GM18861 (cell line): ENCODE data around the gene NEURL1B.

ENCODE experiments used
- ATAC-seq: cut with Tn5 transposase; IDR thresholded peaks from one replicate; pipeline ENCODE4 v1.9.1; 2021; ENCODE audit not compliant: unreplicated experiment

Gene NEURL1B

DNA sequence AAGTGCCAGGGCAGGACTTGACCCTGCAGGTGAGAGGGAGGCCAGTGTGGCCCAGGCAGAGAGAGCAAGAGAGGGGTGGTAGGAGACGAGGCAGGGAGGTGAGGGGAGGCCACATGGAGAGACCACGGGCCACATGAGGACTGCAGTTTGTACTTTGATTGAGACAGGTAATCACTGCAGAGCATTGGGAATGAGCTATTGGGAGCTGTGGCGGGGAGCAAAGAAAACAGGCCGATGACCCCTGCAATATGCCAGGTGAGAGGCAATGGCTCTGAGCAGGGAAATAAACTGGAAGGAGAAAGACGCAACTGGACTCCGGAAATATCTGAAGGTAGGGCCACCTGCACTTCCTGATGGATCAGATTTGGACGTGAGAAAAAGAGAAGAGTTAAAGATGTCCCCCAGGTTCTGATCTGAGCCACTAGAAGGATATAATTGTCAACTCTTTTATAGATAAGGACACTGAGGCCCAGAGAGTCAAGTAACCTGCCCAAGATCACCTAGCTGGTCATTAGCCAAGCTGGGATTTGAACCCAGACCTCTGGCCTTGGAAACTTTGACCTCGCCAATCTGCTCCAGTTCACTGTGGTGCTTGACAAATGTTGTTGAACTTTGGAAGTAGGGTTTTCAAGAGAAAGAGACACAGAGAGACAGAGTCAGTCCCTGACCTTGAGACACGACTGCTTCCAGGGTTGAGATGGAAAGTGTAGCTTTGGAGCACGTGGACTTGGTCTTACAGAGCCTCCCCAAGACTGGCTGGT lies 87.6 kb downstream of the NEURL1B start:
- no peak for ATAC-seq

DNA sequence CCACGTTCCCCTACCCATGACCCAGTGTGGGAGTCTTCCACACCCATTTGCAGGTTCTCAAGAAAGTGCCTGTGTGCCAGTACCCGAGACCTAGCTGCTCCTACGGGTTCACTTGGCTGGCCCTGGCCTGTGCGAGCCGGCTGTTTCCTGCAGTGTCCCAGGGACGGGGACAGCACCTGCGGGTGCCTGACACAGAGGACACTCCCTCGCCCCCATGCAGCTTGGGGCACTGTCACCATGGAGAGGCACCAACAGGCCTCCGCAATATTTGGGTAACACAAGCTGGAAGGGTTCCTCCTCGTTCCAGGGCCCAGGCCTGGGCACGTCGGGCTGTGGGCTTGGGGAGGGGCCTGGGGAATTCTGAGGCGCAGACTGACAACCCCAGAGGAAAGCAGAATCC lies 88.5 kb downstream of the NEURL1B start:
- ATAC-seq, result no peak

DNA sequence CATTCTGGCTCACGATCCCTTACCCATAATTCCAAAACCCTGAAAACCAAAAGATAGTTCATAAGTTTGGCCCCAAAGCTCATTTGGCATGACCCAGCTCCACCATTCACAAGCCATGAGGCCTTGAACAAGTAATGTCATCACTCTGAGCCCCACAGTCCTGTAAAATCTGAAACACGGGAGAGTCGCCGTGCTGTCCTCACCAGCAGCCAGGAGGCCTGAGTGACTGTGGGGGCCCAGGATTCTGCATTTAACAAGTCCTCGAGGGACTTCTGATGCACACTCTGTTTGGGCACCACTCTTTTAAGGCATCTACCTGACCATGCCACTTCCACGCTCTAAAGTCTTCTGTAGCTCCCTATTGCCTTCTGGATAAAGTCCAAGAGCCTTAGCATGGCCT lies 89.2 kb downstream of the NEURL1B start:
- no peak for ATAC-seq

DNA sequence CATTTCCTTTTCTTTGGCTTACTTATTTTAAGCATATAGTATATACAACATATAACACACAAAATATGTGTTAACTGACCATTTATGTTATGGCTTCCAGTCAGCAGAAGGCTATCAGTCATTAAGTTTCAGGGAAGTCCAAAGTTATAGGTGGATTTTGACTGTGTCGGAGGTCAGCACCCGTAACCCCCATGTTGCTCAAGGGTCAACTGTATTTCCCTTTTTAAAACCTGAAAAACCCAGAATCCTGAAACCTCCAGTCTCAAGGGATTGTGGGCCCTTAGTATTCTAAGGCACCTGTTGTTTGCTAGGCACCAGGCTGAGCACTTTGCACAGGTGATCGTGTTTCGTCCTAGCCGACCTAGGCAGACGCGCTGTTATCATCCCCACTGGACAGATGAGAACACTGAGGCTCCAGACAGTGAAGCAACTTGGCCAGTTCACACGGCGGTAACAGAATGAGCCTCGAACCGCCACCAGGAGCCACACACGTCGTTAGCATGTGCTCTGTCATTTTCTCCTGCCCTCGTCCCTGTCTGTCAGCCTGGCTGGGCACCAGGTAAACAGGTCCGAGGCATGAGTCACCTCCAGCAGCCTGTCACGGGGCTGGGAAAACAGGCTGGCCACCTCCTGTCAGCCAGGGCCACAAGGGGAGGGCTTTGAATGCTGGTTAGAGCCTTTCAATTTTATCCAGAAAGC lies 90.1 kb downstream of the NEURL1B start:
- no peak for ATAC-seq

DNA sequence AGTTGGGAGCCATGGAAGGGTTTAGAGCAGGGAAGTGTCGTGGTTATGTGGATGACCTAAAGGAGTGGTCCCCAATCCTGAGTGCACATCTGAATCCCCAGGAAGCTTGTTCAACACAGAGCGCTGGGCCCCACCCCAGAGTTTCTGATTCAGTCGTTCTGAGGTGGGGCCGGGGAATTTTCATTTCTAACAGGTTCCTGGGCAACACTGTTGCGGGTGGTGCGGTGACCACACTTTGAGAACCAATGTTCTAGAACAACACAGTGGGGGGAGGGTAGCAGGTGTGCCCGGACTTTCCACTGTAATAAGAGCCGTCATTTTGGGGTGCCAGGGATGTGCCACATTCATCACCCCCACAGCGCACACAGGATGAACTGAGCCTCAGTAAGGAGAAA lies 90.6 kb downstream of the NEURL1B start:
- ATAC-seq, result no peak

DNA sequence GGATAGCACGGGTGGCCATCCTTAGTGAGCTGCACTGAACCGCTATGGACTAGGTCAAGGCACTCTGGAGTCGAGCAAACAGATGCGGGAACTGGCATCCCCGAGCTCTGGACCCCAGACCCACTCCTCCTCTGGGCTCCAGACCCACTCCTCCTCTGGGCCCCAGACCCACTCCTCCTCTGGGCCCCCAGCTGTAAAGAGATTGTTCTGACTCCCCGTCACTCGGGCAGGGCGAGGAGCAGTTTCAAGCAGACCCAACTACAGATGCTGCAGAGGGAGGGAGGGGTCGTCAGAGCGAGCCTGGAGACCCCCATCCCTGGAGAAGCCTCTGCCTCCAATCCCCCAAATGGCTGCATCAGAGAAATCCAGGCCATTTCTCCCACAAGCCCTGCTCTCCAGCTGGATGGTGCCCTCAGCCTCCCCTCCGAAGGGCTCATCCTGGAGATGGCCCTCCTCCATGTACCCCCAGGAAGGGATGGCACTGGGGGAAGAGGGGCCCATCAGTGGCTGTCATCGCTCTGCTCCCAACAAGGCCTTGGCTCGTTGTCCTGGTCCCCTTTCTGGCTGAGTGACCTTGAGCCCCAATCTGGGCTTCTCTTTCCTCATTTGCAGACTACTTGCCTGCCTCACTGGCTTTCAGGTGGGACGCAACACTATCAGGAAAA lies 91.3 kb downstream of the NEURL1B start:
- ATAC-seq, result no peak

DNA sequence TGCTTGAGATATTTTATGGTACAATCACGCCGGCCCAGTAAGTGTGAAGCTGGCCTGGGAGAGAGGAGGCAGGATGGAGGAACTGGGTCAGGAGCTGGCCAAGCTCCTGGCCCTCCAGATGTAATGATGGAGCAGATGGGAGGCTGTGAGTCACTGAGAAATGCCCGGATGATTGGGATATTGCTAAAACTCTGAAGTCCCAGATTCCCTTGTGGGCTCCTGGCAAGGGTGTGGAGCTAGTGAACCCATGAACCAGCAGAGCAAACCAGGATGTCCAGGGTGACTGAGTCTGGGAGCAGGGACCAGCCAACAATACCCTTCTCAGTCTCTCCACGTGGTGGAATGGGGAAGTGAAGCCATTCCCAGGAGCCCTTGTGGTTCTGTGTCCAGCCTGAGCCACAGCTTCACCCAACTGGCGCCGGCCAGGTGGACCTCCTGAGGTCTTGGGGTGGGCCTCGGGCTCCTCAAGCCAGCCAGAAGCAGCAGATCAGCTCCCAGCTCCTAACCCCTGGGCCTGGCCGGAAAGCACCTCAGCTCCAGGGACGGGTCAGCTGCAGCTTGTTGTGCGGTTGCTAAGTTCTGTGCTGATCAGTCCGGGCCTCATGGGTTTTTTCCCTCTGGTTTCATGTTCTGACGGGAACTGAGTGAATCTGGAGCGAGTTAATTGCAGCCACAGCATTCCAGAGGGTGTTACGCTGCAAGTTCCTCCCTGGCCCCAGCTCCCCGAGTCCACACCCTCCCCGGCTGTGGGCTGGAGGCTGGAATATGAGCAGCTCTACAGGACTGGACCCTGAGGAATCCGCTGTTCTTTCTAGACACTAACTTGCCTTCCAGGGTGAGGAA lies 92.3 kb downstream of the NEURL1B start:
- ATAC-seq, result no peak

DNA sequence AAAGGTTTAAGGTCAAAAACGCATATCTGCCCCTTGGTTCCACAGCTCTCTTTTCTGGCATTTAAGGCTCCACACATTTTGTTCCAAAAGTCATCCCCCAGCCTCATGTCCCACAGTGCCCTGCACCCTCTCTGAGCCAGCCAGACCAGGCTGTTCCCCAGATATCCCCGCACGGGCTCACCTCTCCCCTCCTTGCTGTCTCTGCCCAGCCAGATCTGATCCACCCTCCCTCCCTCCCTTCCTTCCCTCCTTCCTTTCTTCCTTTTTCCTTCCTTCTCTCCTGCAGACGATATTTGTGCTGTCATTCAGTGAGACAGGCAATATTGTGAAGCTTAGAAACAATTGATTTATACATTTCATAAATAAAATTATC lies 92.9 kb downstream of the NEURL1B start:
- no peak for ATAC-seq

DNA sequence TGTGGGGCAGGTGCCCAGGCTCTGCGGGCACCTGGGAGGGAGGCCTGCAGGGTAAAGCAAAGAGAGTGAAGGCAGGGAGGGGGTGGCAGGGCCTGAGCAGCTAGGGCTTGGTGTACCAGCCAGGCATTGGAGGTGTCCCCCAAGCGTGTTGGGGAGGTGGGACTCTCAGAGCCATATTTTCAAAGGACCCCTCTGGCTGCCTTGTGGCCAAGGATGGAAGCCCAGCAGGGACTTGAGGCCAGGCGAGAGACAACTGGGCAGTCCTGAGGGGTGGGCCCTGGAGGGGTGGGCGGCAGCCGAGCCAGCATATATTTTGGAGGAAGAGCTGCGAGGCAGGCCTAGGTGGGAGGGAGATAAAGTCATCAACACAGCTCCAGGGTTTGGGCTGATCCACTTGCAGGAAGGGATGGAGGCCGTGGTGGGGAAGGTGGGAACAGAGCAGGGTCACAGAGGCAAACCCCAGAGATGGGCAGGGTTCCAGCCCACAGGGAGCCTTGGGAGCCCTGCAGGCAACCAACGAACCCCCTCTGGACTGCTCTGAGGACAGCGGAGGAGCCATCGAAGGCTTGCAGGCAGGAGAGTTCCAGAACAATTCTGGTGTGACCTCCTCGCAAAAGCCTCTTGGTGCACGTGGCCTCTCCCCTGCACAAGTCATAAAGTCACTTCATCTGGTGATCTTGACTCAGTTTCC lies 94.2 kb downstream of the NEURL1B start:
- ATAC-seq, result no peak

DNA sequence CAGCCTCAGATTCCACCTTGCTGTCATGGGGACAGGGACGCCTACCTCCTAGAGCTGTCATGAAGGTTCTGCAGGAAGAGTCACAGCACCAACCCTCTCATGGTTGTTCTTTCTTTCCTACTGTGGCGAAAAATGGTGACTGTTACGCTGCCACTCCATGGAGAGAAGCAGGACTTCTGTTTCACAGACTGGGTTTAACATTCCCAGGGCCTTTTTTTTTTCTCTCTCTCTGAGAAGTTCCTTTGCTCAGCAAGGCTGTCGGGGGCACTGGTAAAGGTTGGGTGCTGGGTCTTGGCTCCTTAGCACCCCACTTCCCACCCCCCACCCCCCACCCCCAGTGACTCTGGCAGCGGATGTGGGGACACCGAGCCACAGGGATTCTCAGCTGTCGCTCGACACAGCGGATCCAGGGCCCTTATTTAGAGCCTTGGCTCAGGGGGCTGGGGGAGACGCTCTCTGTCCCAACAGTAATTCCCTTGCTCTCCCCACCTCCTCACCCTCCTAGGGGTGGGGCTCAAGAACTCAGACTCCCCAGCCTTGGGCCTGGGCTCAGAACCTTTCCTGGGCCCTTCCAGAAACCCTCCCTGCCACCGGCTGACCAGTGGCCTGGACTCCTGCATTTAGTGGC lies 95.6 kb downstream of the NEURL1B start:
- no peak for ATAC-seq

DNA sequence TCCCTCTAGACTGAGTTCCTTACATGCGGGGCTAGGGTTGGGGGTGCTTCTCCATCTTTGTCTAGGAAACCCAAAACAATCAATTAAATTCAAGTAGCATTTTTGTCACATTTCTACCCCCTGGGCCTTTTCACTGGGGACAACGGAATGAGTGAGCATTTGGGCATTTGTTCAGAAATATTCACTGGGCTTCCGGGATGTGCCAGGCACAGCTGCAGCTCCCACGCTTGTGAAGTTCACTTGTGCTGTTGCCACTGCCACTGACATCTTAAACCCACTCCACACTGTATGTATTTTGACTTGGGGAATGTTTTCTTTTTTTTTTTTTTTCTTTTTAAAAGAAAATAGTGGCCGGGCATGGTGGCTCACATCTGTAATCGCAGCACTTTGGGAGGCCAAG lies 98.3 kb downstream of the NEURL1B start:
- no peak for ATAC-seq

DNA sequence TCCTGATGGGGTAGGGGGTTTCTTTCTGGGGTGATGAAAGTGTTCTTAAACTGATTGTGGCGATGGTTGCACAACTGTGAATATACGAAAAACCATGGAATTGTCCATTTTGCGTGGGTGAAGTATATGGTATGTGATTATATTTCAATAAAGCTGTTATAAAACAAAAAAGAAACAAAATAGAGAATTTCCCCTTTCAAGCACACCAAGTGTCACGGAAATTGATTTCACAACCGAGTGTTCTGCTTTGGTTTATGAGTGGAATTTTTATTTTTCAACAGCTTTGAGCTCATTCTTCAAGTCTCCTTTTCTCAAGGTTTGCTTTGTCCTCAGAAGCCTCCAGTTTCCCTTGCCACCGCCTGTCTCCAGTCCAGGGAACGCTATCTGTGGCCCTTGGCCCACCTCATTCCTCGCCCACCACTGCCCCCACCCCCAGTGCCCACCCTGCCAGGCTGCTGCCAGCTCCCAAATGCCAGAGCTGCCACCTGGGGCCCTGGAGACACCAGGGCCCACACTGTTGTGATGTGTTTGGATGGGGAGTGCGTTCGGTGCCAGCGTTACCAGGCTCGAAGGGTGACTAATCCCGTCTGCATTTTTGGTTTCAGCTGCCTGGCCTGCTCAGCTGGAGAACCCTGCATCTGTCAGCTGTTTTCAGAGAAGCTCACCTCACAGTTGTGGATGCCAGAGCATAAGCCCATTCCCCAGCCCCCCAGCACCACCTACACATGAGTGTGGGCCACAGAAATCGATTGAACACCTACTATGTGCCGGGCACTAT lies 99.6 kb downstream of the NEURL1B start:
- ATAC-seq, result no peak
